HS-27A (cell line): ENCODE measurements around the gene TIMM29.

Experiments
- DNase-seq: peaks from one replicate; pipeline ENCODE4 v3.0.0-alpha.2; 2012; ENCODE audit warnings: low read depth, missing footprints

TIMM29 gene

GRCh38 chr19:10928563-10929401, at the start of gene TIMM29, which contains the start of gene YIPF2:
TSS of gene TIMM29 (plus strand) at chr19:10928811. CDS start at chr19:10928823, 12 bp downstream.
TSS of gene YIPF2 (minus strand) at chr19:10928639. CDS start at chr19:10928410, 229 bp downstream.
- peak; percentile 92 for DNase-seq

GRCh38 chr19:10881403-10882107, 47.1 kb upstream of the TIMM29 start:
- no peak for DNase-seq

DNA sequence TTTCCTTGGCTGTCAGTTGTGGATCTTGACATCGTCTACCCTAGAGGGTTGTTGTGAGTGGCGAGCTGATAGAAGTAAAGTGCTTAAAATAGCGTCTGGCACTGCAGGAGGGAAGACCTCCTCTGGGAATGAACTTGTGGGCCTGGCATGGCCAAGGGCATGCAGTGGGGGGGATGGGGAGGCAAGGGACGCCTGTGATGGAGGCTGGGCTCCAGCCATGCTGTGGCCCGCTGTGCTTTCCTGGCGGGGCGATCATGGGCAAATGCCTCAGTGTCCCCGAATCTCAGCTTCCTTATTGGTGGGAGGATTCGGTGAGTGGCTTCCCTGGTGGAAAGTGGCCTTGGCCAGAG, 46.5 kb upstream of the TIMM29 start:
- no peak for DNase-seq

GRCh38 chr19:10884274-10884673, 44.3 kb upstream of the TIMM29 start:
- DNase-seq: peak; percentile 57

- no peak for DNase-seq
Measured at GRCh38 chr19:10885201-10886169, 43.1 kb upstream of the TIMM29 start.

GRCh38 chr19:10887616-10888367, 40.8 kb upstream of the TIMM29 start:
- no peak for DNase-seq

DNA sequence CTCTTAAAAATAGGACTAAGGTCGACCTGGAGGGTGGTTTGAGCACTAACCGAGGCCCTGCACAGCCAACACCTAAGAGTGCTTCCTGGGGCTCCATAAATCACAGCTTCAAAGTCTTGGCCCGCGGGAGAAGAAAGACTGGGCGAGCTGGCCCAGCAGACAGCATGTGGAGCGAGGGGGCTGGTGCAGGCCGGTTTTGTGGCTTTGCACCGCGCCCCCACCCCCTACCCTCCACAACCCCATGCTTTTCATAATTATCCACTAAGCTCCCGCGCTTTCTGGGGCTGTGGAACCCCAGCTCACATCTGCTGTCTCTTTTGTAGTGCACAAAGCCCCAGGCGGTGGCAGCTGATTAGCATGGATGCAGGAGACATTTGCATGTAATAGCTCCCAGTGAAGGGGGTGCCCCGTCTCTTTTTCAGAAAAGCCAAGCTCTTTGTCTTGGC, 40.2 kb upstream of the TIMM29 start:
- no peak for DNase-seq

DNA sequence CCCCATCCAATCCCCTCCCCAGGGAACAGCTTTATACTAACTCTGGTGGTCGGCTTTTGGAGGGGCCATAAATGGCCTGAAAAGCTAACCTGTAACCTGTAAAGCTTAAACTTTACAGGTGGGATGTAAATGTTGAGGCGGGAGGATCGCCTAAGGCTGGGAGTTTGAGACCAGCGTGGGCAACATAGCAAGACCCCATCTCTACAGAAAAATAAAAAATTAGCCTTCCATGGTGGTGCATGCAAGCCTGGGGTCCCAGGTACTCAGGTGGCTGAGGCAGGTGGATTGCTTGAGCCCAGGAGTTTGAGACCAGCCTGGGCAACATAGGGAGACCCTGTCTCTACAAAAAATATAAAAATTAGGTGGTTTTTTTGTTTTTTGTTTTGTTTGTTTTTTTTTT, 38.7 kb upstream of the TIMM29 start:
- DNase-seq: no peak

DNA sequence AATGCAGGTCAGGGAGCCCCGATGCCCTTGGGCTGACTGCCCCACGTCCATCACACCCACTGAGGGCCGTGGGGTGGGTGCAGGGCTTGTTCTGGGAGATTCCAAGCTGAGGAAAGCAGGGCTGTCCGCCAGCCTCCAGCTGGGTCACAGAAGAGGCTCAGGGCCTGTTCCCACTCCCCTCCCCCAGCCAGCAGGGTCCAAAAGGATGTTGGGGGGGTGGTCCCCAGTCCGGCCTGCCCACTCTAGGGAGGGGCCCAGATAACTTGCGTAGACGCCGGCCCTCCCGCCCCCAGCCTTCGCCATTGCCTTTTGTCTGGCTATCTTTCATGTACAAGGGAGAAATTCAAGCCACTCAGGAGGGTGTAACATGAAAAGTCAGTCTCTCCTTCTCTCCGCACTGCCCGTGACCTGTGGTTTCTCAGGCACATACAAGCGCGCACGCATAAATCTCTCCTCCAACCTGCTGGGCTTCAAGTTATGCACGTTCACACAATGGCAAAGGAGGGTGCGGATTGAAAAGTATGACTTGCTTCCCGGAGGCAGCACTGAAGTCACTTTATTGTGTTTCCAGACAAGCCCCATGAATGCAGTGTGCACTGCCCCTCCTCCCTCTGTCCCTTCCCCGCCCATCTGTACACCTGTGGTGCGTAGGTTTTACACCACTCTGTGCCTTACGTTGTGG, 37.1 kb upstream of the TIMM29 start:
- DNase-seq: no peak

GRCh38 chr19:10892256-10892655, 36.4 kb upstream of the TIMM29 start:
- DNase-seq: no peak

DNA sequence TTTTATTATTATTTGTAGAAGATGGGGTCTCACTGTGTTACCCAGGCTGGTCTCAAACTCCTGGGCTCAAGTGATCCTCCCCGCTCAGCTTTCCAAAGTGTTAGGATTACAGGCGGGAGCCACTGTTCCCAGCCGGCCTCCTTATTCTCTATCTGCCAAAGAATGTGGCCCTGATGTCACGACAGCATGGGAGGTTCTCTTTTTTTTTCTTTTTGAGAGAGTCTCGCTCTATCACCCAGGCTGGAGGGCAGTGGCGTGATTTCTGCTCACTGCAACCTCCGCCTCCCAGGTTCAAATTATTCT, 33.7 kb upstream of the TIMM29 start:
- no peak for DNase-seq

- no peak for DNase-seq
Measured at GRCh38 chr19:10895363-10895762, 33.2 kb upstream of the TIMM29 start.

DNA sequence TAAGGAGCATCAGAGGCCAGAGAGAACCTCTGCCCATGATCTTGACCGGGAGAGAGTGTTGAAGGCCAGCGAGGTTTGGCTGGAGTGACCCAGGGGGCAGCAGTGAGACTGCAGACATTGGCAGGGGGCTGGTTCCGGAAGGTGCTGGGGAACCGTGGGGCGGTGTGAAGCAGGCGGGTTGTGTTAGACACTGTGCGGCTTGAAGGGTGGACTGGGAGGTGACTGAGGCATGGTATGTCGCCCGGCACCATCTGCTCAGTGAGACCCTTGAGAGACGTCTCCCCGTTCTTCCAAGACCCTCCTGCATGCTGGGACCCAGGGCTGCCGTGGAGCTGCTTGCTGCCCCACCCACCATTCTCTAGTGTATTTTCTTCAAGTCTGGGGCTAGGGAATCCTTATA, 32.7 kb upstream of the TIMM29 start:
- no peak for DNase-seq

DNA sequence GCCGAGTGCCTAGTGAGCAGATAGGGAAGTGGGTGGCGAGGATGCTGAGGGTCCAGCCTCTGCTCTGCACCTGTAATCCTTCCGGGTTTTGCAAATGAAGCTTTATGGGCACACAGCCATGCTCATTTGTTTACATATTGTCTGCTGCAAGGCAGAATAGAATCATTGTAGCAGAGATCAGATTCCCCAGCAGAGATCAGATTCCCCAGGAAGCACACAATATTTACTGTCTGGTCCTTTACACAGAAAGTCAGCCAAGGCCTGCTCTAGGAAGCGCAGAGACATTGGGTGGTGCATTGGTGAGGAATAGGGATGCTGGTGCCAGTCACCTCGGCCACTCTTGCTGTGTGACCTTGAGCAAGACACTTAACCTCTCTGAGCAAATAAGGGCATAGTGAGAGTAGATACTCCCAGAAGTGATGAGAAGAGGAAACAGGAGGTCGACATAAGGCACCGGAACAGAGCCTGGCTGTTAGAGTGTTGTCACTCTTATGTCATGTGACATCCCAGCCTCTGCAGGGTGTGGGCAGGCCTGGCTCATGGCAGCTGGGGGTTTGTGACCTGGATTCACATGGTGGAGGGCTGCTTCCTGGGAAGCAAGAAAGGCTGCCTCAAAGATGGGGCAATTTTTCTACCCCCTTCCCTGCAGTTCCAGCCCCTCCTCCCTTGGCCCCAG, 31.6 kb upstream of the TIMM29 start:
- no peak for DNase-seq

GRCh38 chr19:10898633-10899032, 30.0 kb upstream of the TIMM29 start:
- no peak for DNase-seq

DNA sequence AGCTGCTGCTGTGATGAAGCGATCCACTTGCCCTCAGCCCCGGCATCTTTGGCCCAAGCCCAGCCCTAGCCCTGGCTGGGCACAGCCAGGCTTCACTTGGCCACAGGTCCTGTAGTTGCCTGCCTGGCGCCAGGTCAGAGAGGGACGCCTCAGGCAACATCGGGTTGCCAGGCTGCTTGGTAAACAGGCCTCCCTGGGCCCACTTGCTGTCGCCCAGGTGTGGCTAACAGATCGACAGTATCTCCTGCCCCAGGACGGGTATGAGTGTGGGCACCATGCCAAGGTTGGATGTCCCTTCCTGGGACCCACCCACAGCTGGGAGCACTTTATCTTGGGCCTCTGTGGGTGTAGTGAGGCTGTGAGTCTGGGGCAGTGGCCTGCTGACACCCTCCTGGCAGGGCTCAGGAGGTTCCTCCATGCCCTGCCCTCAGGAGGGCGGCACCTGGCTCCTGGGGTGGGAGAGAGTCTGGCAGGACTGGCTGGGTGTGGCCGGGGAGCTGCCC, 29.4 kb upstream of the TIMM29 start:
- no peak for DNase-seq

DNA sequence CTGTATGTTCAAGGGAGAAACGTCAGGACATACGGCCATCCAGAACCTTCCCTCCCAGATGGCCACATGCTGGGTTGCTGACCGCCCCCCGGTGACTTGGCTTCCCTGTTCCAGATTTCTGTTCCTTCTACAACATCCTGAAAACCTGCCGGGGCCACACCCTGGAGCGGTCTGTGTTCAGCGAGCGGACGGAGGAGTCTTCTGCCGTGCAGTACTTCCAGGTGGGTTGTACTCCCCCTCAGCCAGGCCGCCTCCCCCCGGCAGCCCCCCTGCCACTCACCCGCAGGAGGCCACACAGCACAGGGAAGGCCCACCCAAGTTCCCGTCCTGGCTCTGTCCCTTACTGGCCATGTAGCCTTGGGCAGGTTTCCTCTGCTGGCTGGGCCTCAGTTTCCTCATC, 20.7 kb upstream of the TIMM29 start:
- DNase-seq: no peak

DNA sequence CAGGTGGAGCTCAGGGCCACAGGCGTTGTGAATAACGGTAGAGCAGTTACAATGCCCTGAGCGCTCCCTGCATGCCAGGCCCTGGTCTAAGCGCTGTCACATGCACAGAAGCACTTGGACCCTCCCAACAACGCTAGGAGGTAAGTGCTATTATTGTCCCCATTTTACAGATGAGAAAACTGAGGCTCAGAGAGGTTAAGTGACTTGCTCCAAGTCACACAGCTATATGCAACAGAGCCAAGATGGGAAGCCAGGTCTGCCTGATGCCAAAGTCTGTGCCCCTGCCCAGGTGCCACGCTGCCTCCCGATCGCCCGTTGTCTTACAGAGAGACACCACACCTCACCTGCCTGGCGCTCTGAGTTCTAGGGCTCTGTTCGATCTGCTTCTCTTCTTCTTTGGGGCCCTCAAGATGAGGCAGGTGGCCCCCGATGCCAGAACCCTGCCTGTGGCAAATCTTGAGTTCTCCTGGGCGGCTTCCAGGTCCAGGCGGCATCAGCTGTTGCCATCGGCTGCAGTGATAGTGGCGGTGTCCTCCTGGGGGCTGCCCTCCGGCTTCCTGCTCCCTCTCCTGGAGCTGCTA, 20.1 kb upstream of the TIMM29 start:
- DNase-seq: no peak

- no peak for DNase-seq
Measured at GRCh38 chr19:10911579-10912363, 16.8 kb upstream of the TIMM29 start.
